Measurements from ENCODE around the gene KRT2. TPM values are rescaled to one million over a fixed set of nuclear protein-coding genes. Genes with fewer than 3 reads are reported as not detected.

KRT2 gene
- total RNA-seq, 4 donors from 2014 or later = 1.3 TPM; not detected in 3

DNA sequence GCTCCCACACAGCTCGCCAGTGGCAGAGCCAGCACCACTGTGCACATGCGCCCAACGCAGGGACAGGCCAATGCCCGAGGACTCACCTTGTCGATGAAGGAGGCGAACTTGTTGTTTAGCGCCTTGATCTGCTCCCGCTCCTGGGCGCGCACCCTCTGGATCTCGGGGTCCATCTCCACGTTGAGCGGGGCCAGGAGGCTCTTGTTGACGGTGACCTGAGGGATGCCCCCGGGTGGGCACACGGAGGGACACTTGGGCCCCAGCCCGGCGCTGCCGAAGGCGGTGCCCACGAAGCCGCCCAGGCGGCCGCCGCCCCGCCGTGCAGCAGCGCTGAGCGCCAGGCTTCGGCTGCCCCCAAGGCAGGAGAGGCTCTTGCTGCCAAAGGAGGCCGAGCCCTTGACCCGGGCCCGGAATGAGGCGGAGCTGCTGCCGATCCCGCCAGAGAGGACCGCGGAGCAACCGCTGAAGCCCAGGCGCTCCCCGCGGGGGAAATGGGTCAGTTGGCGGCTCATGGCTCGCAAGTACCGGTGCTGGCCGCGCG is 51.0 kb downstream of the KRT2 start, which contains the start of gene KRT72:
KRT72 (minus strand) TSS at position 523 of the 541 bp plus-strand sequence; CDS start at position 512, 11 bp downstream.
- DNase-seq = no peak
- intact Hi-C loops (cut with DNase I) = no loop called here
- no peaks in the 10 kb centered on the region for H3K36me3 ChIP-seq

DNA sequence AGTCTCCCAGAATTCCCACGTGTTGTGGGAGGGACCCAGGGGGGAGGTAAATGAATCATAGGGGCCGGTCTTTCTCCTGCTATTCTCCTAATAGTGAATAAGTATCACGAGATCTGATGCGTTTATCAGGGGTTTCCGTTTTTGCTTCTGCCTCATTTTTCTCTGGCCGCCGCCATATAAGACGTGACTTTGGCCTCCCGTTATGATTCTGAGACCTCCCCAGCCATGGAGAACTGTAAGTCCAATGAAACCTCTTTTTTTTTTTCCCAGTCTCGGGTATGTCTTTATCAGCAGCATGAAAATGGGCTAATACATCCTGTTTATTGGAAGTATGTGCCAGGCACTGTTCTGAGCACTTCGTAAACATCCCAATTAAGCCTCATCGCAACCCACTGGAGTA is 51.5 kb downstream of the KRT2 start:
- no peak for DNase-seq
- H3K27me3 ChIP-seq = peaks cover 5% of the 10 kb centered on the region

More for the DNA sequence above, 51.0 kb downstream of the KRT2 start, which contains the start of gene KRT72:
- TF ChIP-seq, protein P1, sequence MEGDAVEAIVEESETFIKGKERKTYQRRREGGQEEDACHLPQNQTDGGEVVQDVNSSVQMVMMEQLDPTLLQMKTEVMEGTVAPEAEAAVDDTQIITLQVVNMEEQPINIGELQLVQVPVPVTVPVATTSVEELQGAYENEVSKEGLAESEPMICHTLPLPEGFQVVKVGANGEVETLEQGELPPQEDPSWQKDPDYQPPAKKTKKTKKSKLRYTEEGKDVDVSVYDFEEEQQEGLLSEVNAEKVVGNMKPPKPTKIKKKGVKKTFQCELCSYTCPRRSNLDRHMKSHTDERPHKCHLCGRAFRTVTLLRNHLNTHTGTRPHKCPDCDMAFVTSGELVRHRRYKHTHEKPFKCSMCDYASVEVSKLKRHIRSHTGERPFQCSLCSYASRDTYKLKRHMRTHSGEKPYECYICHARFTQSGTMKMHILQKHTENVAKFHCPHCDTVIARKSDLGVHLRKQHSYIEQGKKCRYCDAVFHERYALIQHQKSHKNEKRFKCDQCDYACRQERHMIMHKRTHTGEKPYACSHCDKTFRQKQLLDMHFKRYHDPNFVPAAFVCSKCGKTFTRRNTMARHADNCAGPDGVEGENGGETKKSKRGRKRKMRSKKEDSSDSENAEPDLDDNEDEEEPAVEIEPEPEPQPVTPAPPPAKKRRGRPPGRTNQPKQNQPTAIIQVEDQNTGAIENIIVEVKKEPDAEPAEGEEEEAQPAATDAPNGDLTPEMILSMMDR (IDR thresholded peaks at IDR 0.05) = no peak
- TF ChIP-seq POLR2A (IDR thresholded peaks at IDR 0.05) = no peak
- no peak within 1 kb of the TSS for H3K27ac ChIP-seq
- 32% methylated on average over 24 to 26 of the region's 48 CpGs for WGBS, 2 donors
- H3K9me3 ChIP-seq = no peaks in the 10 kb centered on the region
- no peak within 1 kb of the TSS for H3K4me3 ChIP-seq (replicated peaks in 1 of 3)
- H3K27me3 ChIP-seq = peaks cover 5% of the 10 kb centered on the region
- H3K4me1 ChIP-seq = no peaks in the 10 kb centered on the region

DNA sequence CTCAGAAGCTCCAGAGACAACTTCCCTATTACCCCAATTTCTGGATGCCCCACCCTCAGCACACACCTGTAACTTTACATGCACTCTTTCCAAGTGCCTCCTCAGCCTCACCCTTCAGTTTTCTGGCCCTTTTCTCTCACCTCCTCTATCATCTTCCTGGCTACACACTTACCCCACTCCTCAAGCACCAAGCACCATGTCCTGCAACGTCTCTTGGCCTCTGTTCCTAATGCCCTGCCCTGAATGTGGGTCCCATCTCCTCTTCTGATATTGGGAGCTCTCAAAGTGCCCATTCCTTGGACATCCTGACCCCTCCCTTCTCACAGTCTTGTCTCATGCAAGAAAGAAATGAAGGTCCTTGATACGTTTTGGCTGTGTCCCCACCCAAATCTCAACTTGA is 51.9 kb downstream of the KRT2 start:
- peaks cover 5% of the 10 kb centered on the region for H3K27me3 ChIP-seq
- intact Hi-C loops (cut with DNase I) = no loop called here
- no peaks in the 10 kb centered on the region for H3K4me1 ChIP-seq
- 74% methylated on average over 2 of the region's 2 CpGs for WGBS, 2 donors
- no peaks in the 10 kb centered on the region for H3K36me3 ChIP-seq
- TF ChIP-seq POLR2A (IDR thresholded peaks at IDR 0.05) = no peak
- TF ChIP-seq, protein P1 (IDR thresholded peaks at IDR 0.05) = no peak
- no peak for DNase-seq
- H3K27ac ChIP-seq = no peak overlapping the region
- H3K4me3 ChIP-seq (replicated peaks in 1 of 3) = no peak overlapping the region
- H3K9me3 ChIP-seq = no peaks in the 10 kb centered on the region

More for the DNA sequence above, 51.5 kb downstream of the KRT2 start:
- intact Hi-C loops (cut with DNase I) = no loop called here
- WGBS, 2 donors = 89 to 91% methylated on average over 12 of the region's 12 CpGs
- H3K36me3 ChIP-seq = no peaks in the 10 kb centered on the region
- H3K4me3 ChIP-seq (replicated peaks in 1 of 3) = no peak overlapping the region
- no peaks in the 10 kb centered on the region for H3K9me3 ChIP-seq
- TF ChIP-seq POLR2A (IDR thresholded peaks at IDR 0.05) = no peak
- TF ChIP-seq, protein P1 (IDR thresholded peaks at IDR 0.05) = no peak
- no peaks in the 10 kb centered on the region for H3K4me1 ChIP-seq
- H3K27ac ChIP-seq = no peak overlapping the region

DNA sequence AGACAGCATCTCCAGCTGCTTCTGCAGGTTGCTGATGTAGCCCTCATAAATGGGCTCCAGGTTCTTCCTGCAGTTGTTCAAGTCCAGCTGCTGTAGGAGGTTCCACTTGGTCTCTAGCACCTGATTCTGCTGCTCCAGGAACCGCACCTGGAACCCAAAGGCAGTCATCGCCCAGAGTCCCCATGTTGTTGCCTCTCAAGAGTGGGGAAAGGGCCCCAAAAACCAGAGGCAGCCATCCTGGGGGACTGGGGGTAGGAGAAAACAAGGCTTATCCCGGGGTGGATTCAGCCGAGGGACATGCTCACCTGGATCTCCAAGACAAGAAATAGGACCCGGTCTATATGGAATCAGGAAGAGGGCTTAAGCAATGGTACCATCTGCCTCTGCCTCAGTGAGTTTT is 53.0 kb downstream of the KRT2 start:
- H3K9me3 ChIP-seq = no peaks in the 10 kb centered on the region
- H3K27ac ChIP-seq = no peak overlapping the region
- intact Hi-C loops (cut with DNase I) = no loop called here
- no peaks in the 10 kb centered on the region for H3K4me1 ChIP-seq
- H3K4me3 ChIP-seq (replicated peaks in 1 of 3) = no peak overlapping the region
- H3K27me3 ChIP-seq = peaks cover 5% of the 10 kb centered on the region
- no peaks in the 10 kb centered on the region for H3K36me3 ChIP-seq
- no peak for TF ChIP-seq POLR2A (IDR thresholded peaks at IDR 0.05)
- TF ChIP-seq, protein P1 (IDR thresholded peaks at IDR 0.05) = no peak
- 92 to 93% methylated on average over 5 of the region's 5 CpGs for WGBS, 2 donors
- no peak for DNase-seq

Other genes with a start within 250 kb of the KRT2 start
- gene KRT82, start 245.9 kb downstream of the KRT2 start, total RNA-seq = not detected
- not detected for gene KRT75, start 217.8 kb downstream of the KRT2 start, total RNA-seq
- not detected for gene KRT6B, start 200.1 kb downstream of the KRT2 start, total RNA-seq
- not detected for gene KRT6C, start 178.4 kb downstream of the KRT2 start, total RNA-seq
- under 1 TPM in 1 of 4 donors, not detected in 3; 0.27 TPM for gene KRT6A, start 159.0 kb downstream of the KRT2 start, total RNA-seq
- gene KRT5, start 131.8 kb downstream of the KRT2 start, total RNA-seq = 1 to 10 TPM in 1 of 4 donors, not detected in 3; 1.4 TPM
- not detected for gene KRT71, start 99.1 kb downstream of the KRT2 start, total RNA-seq
- gene KRT74, start 78.4 kb downstream of the KRT2 start, total RNA-seq = not detected
- gene KRT72, start 50.7 kb downstream of the KRT2 start, total RNA-seq = not detected
- gene KRT73, start 33.7 kb downstream of the KRT2 start, total RNA-seq = not detected
- 1 to 10 TPM in 1 of 4 donors, not detected in 3; 2.8 TPM for gene KRT1, start 28.2 kb upstream of the KRT2 start, total RNA-seq
- gene KRT77, start 51.3 kb upstream of the KRT2 start, total RNA-seq = not detected
- gene KRT76, start 125.1 kb upstream of the KRT2 start, total RNA-seq = not detected
- not detected for gene KRT3, start 143.9 kb upstream of the KRT2 start, total RNA-seq
- gene KRT4, start 161.9 kb upstream of the KRT2 start, total RNA-seq = under 1 TPM in 1 of 4 donors, not detected in 3; 0.29 TPM
- gene KRT79, start 182.1 kb upstream of the KRT2 start, total RNA-seq = not detected
- under 1 TPM in 1 of 4 donors, not detected in 3; 0.40 TPM for gene KRT78, start 196.8 kb upstream of the KRT2 start, total RNA-seq

All from thyroid gland (tissue), 4 donors.